ENCODE results near the gene ZCWPW1. TPM values are rescaled to one million over a fixed set of nuclear protein-coding genes. Genes with fewer than 3 reads are reported as not detected.

Gene ZCWPW1
- total and polyA plus RNA-seq, 7 donors = 3.5 to 13.2 (median 5.5) TPM

DNA sequence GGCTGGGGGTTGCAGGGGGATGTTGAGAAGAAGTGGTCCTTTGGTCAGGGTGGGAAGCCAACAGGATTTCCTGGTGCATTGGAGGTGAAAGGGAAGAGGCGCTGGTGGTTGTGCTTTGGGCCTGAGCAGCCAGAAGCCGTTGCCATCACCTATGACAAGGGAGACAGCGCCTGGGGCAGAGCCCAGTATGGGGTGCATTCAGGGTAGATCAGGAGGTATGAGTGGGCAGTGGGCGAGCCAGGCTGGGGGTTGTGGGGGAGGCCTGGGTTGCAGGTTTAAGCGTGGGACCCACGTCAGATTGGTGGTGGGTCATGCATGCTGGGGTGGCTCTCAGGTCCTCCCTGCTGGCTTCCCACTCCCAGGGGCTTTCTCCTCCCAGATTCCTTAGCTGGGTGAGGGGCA, 76.8 kb downstream of the ZCWPW1 start:
- H3K9me3 ChIP-seq = no peaks in the 10 kb centered on the region
- no peak for ATAC-seq
- no peak overlapping the region for H3K4me3 ChIP-seq
- intact Hi-C loops (cut with DNase I) = no loop called here
- H3K36me3 ChIP-seq (ENCODE audit: insufficient read depth in 1 of 2, low read depth in 1 of 2) = peaks cover 3 to 98% of the 10 kb centered on the region in 2 donors
- WGBS, 3 donors = 91% methylated on average over 4 to 6 of the region's 6 CpGs
- TF ChIP-seq, protein P1, sequence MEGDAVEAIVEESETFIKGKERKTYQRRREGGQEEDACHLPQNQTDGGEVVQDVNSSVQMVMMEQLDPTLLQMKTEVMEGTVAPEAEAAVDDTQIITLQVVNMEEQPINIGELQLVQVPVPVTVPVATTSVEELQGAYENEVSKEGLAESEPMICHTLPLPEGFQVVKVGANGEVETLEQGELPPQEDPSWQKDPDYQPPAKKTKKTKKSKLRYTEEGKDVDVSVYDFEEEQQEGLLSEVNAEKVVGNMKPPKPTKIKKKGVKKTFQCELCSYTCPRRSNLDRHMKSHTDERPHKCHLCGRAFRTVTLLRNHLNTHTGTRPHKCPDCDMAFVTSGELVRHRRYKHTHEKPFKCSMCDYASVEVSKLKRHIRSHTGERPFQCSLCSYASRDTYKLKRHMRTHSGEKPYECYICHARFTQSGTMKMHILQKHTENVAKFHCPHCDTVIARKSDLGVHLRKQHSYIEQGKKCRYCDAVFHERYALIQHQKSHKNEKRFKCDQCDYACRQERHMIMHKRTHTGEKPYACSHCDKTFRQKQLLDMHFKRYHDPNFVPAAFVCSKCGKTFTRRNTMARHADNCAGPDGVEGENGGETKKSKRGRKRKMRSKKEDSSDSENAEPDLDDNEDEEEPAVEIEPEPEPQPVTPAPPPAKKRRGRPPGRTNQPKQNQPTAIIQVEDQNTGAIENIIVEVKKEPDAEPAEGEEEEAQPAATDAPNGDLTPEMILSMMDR (IDR thresholded peaks at IDR 0.05) = no peak
- H3K27ac ChIP-seq = no peak overlapping the region
- peak in 1 of 2 donors; percentile 40 for DNase-seq
- no peaks in the 10 kb centered on the region for H3K4me1 ChIP-seq
- no peaks in the 10 kb centered on the region for H3K27me3 ChIP-seq (ENCODE audit: insufficient read depth in 3 of 3, low read length in 2 of 3)

Other genes with a start within 250 kb of the ZCWPW1 start
- gene PVRIG, start 208.8 kb downstream of the ZCWPW1 start, total RNA-seq = under 1 TPM in 1 of 4 donors, not detected in 3; 0.61 TPM
- under 1 TPM; 0.05 to 0.14 (median 0.06) TPM for gene PVRIG, start 208.8 kb downstream of the ZCWPW1 start, polyA plus RNA-seq
- not detected for gene SPDYE3, start 121.0 kb downstream of the ZCWPW1 start, total RNA-seq
- gene SPDYE3, start 121.0 kb downstream of the ZCWPW1 start, polyA plus RNA-seq = under 1 TPM in 2 of 3 donors, not detected in 1; 0.09 to 0.19 TPM
- gene PILRB, start 70.6 kb downstream of the ZCWPW1 start, total RNA-seq = 10 to 100 TPM; 11.3 to 19.2 (median 13.4) TPM
- 10 to 100 TPM; 11.2 to 17.9 (median 16.4) TPM for gene PILRB, start 70.6 kb downstream of the ZCWPW1 start, polyA plus RNA-seq
- gene PILRA, start 55.2 kb downstream of the ZCWPW1 start, total RNA-seq = 1 to 10 TPM; 2.1 to 2.7 (median 2.3) TPM
- 1 to 10 TPM in 2 of 3 donors, under 1 TPM in 1; 0.93 to 2.8 (median 1.6) TPM for gene PILRA, start 55.2 kb downstream of the ZCWPW1 start, polyA plus RNA-seq
- 10 to 100 TPM; 27.2 to 41.5 (median 36.9) TPM for gene MEPCE, start 1.1 kb upstream of the ZCWPW1 start, total RNA-seq
- 10 to 100 TPM; 28.7 to 40.5 (median 29.5) TPM for gene MEPCE, start 1.1 kb upstream of the ZCWPW1 start, polyA plus RNA-seq
- 10 to 100 TPM in 3 of 4 donors, 1 to 10 TPM in 1; 8.0 to 17.9 (median 13.0) TPM for gene PPP1R35, start 7.8 kb upstream of the ZCWPW1 start, total RNA-seq
- 10 to 100 TPM in 2 of 3 donors, 1 to 10 TPM in 1; 9.8 to 22.4 (median 12.8) TPM for gene PPP1R35, start 7.8 kb upstream of the ZCWPW1 start, polyA plus RNA-seq
- gene SPACDR, start 35.6 kb upstream of the ZCWPW1 start, total RNA-seq = not detected
- gene SPACDR, start 35.6 kb upstream of the ZCWPW1 start, polyA plus RNA-seq = under 1 TPM in 2 of 3 donors, not detected in 1; 0.17 to 0.25 TPM
- 10 to 100 TPM; 15.7 to 23.6 (median 17.6) TPM for gene TSC22D4, start 50.5 kb upstream of the ZCWPW1 start, total RNA-seq
- 10 to 100 TPM; 16.4 to 24.8 (median 16.7) TPM for gene TSC22D4, start 50.5 kb upstream of the ZCWPW1 start, polyA plus RNA-seq
- under 1 TPM; 0.08 to 0.32 (median 0.12) TPM for gene NYAP1, start 55.2 kb upstream of the ZCWPW1 start, total RNA-seq
- gene NYAP1, start 55.2 kb upstream of the ZCWPW1 start, polyA plus RNA-seq = under 1 TPM; 0.12 to 0.23 (median 0.21) TPM
- 10 to 100 TPM in 1 of 4 donors, 1 to 10 TPM in 3; 5.3 to 14.7 (median 8.0) TPM for gene AGFG2, start 110.5 kb upstream of the ZCWPW1 start, total RNA-seq
- 10 to 100 TPM in 1 of 3 donors, 1 to 10 TPM in 2; 4.8 to 12.6 (median 8.9) TPM for gene AGFG2, start 110.5 kb upstream of the ZCWPW1 start, polyA plus RNA-seq
- gene SAP25, start 145.2 kb upstream of the ZCWPW1 start, total RNA-seq = 1 to 10 TPM in 1 of 4 donors, under 1 TPM in 2, not detected in 1; 0.59 to 1.9 (median 0.59) TPM
- gene SAP25, start 145.2 kb upstream of the ZCWPW1 start, polyA plus RNA-seq = under 1 TPM in 2 of 3 donors, not detected in 1; 0.21 to 0.40 TPM
- gene LRCH4, start 157.4 kb upstream of the ZCWPW1 start, total RNA-seq = 10 to 100 TPM; 32.5 to 41.5 (median 34.1) TPM
- 10 to 100 TPM; 16.7 to 35.2 (median 28.5) TPM for gene LRCH4, start 157.4 kb upstream of the ZCWPW1 start, polyA plus RNA-seq
- 1 to 10 TPM in 1 of 4 donors, under 1 TPM in 3; 0.13 to 1.1 (median 0.31) TPM for gene FBXO24, start 157.6 kb upstream of the ZCWPW1 start, total RNA-seq
- gene FBXO24, start 157.6 kb upstream of the ZCWPW1 start, polyA plus RNA-seq = under 1 TPM; 0.18 to 0.55 (median 0.23) TPM
- gene PCOLCE, start 173.7 kb upstream of the ZCWPW1 start, total RNA-seq = 10 to 100 TPM in 2 of 4 donors, 1 to 10 TPM in 2; 6.2 to 16.9 (median 9.7) TPM
- gene PCOLCE, start 173.7 kb upstream of the ZCWPW1 start, polyA plus RNA-seq = 10 to 100 TPM in 1 of 3 donors, 1 to 10 TPM in 2; 4.2 to 11.5 (median 7.7) TPM
- gene MOSPD3, start 183.8 kb upstream of the ZCWPW1 start, total RNA-seq = 1 to 10 TPM; 6.2 to 7.0 (median 6.4) TPM
- gene MOSPD3, start 183.8 kb upstream of the ZCWPW1 start, polyA plus RNA-seq = 10 to 100 TPM in 1 of 3 donors, 1 to 10 TPM in 2; 7.7 to 11.3 (median 7.9) TPM
- not detected for gene TFR2, start 212.8 kb upstream of the ZCWPW1 start, total RNA-seq
- gene TFR2, start 212.8 kb upstream of the ZCWPW1 start, polyA plus RNA-seq = under 1 TPM in 2 of 3 donors, not detected in 1; 0.04 to 0.36 TPM
- not detected for gene ACTL6B, start 227.7 kb upstream of the ZCWPW1 start, total RNA-seq
- under 1 TPM in 1 of 3 donors, not detected in 2; 0.03 TPM for gene ACTL6B, start 227.7 kb upstream of the ZCWPW1 start, polyA plus RNA-seq
- 100 to 1,000 TPM in 3 of 4 donors, 10 to 100 TPM in 1; 87.1 to 130 (median 121) TPM for gene GNB2, start 245.0 kb upstream of the ZCWPW1 start, total RNA-seq
- gene GNB2, start 245.0 kb upstream of the ZCWPW1 start, polyA plus RNA-seq = 100 to 1,000 TPM; 112 to 148 (median 117) TPM